Kidney (tissue), 14 donors: ENCODE results near the gene SHBG. TPM values are rescaled to one million over a fixed set of nuclear protein-coding genes. Genes with fewer than 3 reads are reported as not detected.

Experiments used
- DNase-seq, 5 donors: peaks; one replicate each; pipeline ENCODE4 v3.0.0-alpha.2; 2013 to 2020
- FAIRE-seq: peaks from 2 replicates; lab custom pipeline; 2012; peaks lifted over from hg19 to GRCh38; lab: Jason Lieb, UNC
- H3K27ac ChIP-seq, 2 donors: one replicate each; pipeline ENCODE4 v1.7.0; 2013; ENCODE audit warnings: low read depth in 2 of 2, low read length in 2 of 2, inconsistent platforms in 1 of 2
- H3K27me3 ChIP-seq: one replicate; pipeline ENCODE4 v1.7.1; 2013; ENCODE audit warnings: low read length, inconsistent platforms; ENCODE audit not compliant: control insufficient read depth, insufficient read depth
- H3K36me3 ChIP-seq, 3 donors: one replicate each; pipeline versions ENCODE4 v1.7.0 to v1.7.1; 2013; ENCODE audit warnings: low read length in 3 of 3, control low read depth in 1 of 3, inconsistent platforms in 1 of 3; ENCODE audit not compliant: insufficient read depth in 3 of 3, control insufficient read depth in 2 of 3
- H3K4me1 ChIP-seq, 3 donors: one replicate each; pipeline versions ENCODE4 v1.7.0 to v1.7.1; 2013; ENCODE audit warnings: low read length in 3 of 3, inconsistent platforms in 1 of 3, low read depth in 1 of 3; ENCODE audit not compliant: control insufficient read depth in 2 of 3, insufficient read depth in 2 of 3
- H3K4me3 ChIP-seq, 3 donors: one replicate each; pipeline versions ENCODE4 v1.7.0 to v1.8.1; 2013; ENCODE audit warnings: low read length in 3 of 3, control low read depth in 1 of 3, inconsistent platforms in 1 of 3
- H3K9ac ChIP-seq, 3 donors: one replicate each; pipeline versions ENCODE4 v1.7.0 to v1.7.1; 2013; ENCODE audit warnings: low read length in 3 of 3, control low read depth in 1 of 3, inconsistent platforms in 1 of 3
- H3K9me3 ChIP-seq, 3 donors: one replicate each; pipeline versions ENCODE4 v1.7.0 to v1.7.1; 2013; ENCODE audit warnings: low read length in 3 of 3, control low read depth in 1 of 3, inconsistent platforms in 1 of 3; ENCODE audit not compliant: control insufficient read depth in 2 of 3, insufficient read depth in 1 of 3
- intact Hi-C: fragments of 100-400 bp; cut with DNase I; formaldehyde crosslinking; loops from one replicate; pipeline ENCODE4 v1.11.1; 2022
- polyA plus RNA-seq: library from polyadenylated mRNA; stranded (reverse); fragments of 350-450 nt; fragmentation: Illumina TruSeq; extraction: RNeasy Lipid Tissue Mini Kit (QIAGEN cat#74804); gene quantifications from one replicate; pipeline ENCODE4 v1.2.3, GENCODE V29; 2014; ENCODE audit warnings: low read depth, low replicate concordance; ENCODE audit not compliant: insufficient read depth
- total RNA-seq: library from RNA; stranded (reverse); fragmentation: NEBNext Ultra II Directional; extraction: Animal tissue kit (Norgen Biotek cat#: 25700); gene quantifications from one replicate; pipeline ENCODE4 v1.2.1, GENCODE V29; 2021
- TF ChIP-seq, protein P1 (sequence below): IDR thresholded peaks from 3 replicates; pipeline ENCODE4 v1.5.1; 2012; ENCODE audit warnings: mild to moderate bottlenecking, moderate library complexity, borderline replicate concordance; ENCODE audit not compliant: insufficient read depth; ENCODE audit errors: extremely low read depth
- donor health status: control.
- donor health status: control.
- donor health status: control.
- donor health status: control.
- donor health status: control.
- donor health status: DM: yes; HTN: yes; CAD: no.
- donor health status: Normal renal cell carcinoma (clear cell type).

The SHBG gene
- total and polyA plus RNA-seq, 2 donors from 2014 or later: 0.57 to 4.6 TPM

DNA sequence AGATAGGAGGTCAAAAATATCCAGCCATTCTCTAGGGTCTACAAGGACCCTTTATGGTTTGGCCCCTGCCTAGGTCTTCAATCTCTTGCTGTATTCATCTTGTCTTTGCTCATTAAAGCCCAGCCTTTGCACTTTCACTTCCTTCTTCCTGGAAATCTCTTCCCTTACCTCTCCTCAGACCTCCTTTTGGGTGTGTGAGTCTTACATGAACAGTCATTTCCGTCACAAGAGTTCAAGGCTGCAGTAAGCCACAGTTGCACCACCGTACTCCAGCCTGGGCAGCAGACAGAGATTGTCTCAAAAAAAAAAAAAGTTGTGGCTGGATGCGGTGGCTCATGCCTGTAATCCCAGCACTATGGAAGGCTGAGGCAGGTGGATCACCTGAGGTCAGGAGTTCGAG is 14.8 kb downstream of the SHBG start:
- FAIRE-seq (no peak), DNase-seq (no peak)
- TF ChIP-seq, protein P1, sequence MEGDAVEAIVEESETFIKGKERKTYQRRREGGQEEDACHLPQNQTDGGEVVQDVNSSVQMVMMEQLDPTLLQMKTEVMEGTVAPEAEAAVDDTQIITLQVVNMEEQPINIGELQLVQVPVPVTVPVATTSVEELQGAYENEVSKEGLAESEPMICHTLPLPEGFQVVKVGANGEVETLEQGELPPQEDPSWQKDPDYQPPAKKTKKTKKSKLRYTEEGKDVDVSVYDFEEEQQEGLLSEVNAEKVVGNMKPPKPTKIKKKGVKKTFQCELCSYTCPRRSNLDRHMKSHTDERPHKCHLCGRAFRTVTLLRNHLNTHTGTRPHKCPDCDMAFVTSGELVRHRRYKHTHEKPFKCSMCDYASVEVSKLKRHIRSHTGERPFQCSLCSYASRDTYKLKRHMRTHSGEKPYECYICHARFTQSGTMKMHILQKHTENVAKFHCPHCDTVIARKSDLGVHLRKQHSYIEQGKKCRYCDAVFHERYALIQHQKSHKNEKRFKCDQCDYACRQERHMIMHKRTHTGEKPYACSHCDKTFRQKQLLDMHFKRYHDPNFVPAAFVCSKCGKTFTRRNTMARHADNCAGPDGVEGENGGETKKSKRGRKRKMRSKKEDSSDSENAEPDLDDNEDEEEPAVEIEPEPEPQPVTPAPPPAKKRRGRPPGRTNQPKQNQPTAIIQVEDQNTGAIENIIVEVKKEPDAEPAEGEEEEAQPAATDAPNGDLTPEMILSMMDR: no peak
- no peaks in the 10 kb centered on the region for H3K27me3 ChIP-seq
- H3K9ac ChIP-seq: no peak overlapping the region
- H3K9me3 ChIP-seq: no peaks in the 10 kb centered on the region
- intact Hi-C loops: no loop called here
- no peaks in the 10 kb centered on the region for H3K36me3 ChIP-seq
- no peaks in the 10 kb centered on the region for H3K4me1 ChIP-seq
- no peak overlapping the region for H3K27ac ChIP-seq
- H3K4me3 ChIP-seq: no peak overlapping the region

DNA sequence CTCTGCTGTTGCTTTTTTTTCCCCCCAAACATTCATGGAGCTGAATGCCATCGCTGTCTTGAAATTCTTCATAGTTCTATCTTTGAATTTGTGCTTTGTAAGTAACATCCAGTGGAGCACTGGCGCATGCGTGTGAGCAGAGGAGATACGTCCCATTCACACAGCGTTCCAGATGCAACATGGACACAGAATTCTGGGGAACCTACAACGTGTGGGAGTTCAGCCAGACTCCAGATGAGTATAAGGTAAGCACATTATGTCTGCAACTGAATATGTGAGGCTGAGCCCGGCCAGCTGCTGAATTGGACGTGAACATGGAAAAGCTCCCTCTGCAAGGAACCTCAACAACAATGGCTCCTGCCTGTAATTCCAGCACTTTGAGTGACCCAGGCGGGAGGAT is 16.5 kb downstream of the SHBG start:
- no peak overlapping the region for H3K27ac ChIP-seq
- H3K9me3 ChIP-seq: no peaks in the 10 kb centered on the region
- H3K36me3 ChIP-seq: no peaks in the 10 kb centered on the region
- TF ChIP-seq, protein P1: no peak
- H3K4me3 ChIP-seq: no peak overlapping the region
- no peak for DNase-seq
- H3K4me1 ChIP-seq: peaks cover 0 to 6% (median 0%) of the 10 kb centered on the region in 3 donors
- intact Hi-C loops: no loop called here
- H3K27me3 ChIP-seq: no peaks in the 10 kb centered on the region
- no peak for FAIRE-seq
- H3K9ac ChIP-seq: no peak overlapping the region

GRCh38 chr17:7647018-7647417 is 17.1 kb downstream of the SHBG start:
- Histone ChIP-seq H3K4me3 (no peak overlapping the region), H3K27me3 (no peaks in the 10 kb centered on the region), H3K4me1 (peaks cover 0 to 6% (median 0%) of the 10 kb centered on the region in 3 donors), H3K36me3 (no peaks in the 10 kb centered on the region), H3K9me3 (no peaks in the 10 kb centered on the region), H3K9ac (no peak overlapping the region), H3K27ac (no peak overlapping the region)
- TF ChIP-seq, protein P1: no peak
- intact Hi-C loops: no loop called here
- FAIRE-seq (no peak), DNase-seq (no peak)
